Measurements from ENCODE around the gene EIF3A. TPM values are rescaled to one million over a fixed set of nuclear protein-coding genes. Genes with fewer than 3 reads are reported as not detected.
"Not testable (repeated sequence)": the region's sequence is repeated elsewhere in the genome, so short reads cannot be mapped to it uniquely, and the experiment has no call there.

Gene EIF3A
- total RNA-seq, 1 donor from 2014 or later: 150 TPM

DNA sequence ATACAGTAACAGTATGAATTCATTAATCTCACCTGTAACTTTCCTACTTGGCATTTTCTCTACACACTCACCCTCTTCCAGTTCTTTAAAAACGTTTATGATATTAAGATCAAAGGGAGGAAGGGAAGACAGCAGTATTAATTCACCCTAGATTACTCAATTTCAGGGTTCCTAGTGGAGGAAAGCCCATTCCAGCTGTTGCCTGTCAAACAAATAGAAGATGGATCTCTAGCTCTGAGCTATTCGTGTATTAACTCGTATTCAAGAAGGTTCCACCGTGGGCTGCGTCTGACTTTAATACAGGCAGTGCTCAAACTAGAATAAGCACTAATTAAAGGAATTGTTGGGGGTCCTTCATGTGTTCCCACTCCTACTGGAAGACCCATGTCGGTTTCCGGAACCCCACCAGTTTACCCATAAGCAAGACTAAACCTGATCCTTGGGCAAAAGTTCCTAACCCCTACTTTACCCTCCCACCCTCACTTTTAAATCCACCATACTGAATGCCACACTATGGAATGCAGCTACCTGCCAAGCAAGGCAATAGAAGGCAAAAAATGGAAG, 49.0 kb downstream of the EIF3A start:
- Histone ChIP-seq H3K36me3 (ENCODE audit: control insufficient read depth, insufficient read depth, low read length) (peaks cover 7% of the 10 kb centered on the region), H3K27me3 (ENCODE audit: control insufficient read depth, insufficient read depth, low read length) (no peaks in the 10 kb centered on the region), H3K4me3 (ENCODE audit: low read depth, low read length) (no peak overlapping the region)
- DNase-seq (ENCODE audit: low read depth): peak; percentile 20
- TF ChIP-seq CTCF (IDR thresholded peaks at IDR 0.05; ENCODE audit: insufficient read depth, low read length, severe bottlenecking): no peak
- FAIRE-seq: no peak

DNA sequence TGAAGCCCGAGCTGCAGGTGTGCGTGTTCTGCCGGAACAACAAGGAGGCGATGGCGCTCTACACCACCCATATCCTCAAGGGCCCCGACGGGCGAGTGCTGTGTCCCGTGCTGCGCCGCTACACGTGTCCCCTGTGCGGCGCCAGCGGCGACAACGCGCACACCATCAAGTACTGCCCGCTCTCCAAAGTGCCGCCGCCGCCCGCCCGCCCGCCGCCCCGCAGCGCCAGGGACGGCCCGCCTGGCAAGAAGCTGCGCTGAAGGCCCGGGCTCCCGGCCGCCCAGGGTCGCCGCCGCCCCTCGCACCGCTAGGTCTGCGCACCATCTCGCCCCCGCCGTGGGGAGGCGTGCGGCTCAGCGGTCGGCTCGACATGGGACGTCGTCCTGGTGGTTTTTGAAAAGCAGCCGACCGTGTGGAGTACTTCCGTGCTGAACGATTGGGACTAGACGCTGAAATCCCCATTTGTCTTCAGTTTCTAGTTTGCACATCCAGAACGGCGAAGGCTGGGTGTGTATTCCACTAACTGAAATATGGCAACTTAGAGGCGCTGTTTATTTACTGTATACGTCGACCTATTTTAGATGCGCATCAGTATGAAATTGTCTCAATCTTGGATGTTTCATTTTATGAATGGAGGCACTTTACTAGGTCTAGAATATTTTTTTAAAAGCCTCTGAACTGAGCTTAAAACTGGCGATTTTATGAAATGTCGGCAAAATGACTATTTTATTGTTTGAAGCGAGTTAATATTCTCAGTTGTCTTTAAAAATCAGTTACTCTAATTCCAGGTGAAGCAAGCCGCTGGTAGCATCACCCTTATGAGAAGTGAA, 50.0 kb downstream of the EIF3A start:
- FAIRE-seq (no peak), DNase-seq (ENCODE audit: low read depth) (peak; percentile 50)
- peak; percentile 12 for TF ChIP-seq CTCF (IDR thresholded peaks at IDR 0.05; ENCODE audit: insufficient read depth, low read length, severe bottlenecking)
- H3K27me3 ChIP-seq (ENCODE audit: control insufficient read depth, insufficient read depth, low read length): no peaks in the 10 kb centered on the region
- peak overlapping the region; percentile 47 for H3K4me3 ChIP-seq (ENCODE audit: low read depth, low read length)
- peaks cover 6% of the 10 kb centered on the region for H3K36me3 ChIP-seq (ENCODE audit: control insufficient read depth, insufficient read depth, low read length)

GRCh38 chr10:119029613-119030420, 50.8 kb downstream of the EIF3A start, which contains the start of gene NANOS1:
NANOS1 (plus strand) TSS chr10:119029714; CDS start chr10:119029802, 88 bp downstream.
- TF ChIP-seq CTCF (IDR thresholded peaks at IDR 0.05; ENCODE audit: insufficient read depth, low read length, severe bottlenecking): no peak
- peaks cover 6% of the 10 kb centered on the region for H3K36me3 ChIP-seq (ENCODE audit: control insufficient read depth, insufficient read depth, low read length)
- H3K4me3 ChIP-seq (ENCODE audit: low read depth, low read length): peak within 1 kb of the TSS; percentile 47
- DNase-seq (ENCODE audit: low read depth) (no peak), FAIRE-seq (no peak)
- no peaks in the 10 kb centered on the region for H3K27me3 ChIP-seq (ENCODE audit: control insufficient read depth, insufficient read depth, low read length)

DNA sequence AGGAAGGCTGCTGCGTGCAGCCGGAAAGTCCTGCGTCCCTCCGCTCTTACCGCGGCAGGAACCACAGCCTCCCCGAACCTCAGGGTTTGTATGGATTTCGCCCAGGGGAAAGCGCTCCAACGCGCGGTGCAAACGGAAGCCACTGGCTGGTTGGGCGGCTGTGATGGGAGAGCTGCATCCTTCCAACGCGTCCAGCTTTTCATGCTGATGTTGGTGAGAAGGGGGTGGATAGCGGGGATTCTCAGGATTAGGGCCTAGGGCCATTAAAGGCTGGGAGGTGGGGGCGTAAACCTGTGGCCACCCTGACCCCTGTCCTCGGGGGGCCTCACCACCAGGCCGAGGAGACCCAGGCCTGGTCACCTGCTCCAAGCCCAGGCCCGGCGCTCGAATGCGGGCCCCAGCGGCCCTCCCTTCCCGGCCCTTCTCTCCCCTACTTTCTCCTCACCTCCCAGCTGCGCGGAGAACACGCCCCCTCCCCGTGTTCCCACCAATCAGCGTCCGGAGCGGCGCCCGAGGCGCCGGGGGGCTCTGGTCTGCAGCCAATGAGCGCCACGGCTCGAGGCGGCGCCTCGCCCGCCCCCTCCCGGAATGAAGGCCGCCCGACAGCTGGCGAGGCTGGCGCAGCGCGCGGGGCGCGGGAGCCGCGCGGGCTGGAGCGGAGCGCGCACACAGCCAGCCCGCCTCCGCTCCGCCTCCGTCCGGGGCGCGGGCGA, 51.6 kb downstream of the EIF3A start:
- H3K4me3 ChIP-seq (ENCODE audit: low read depth, low read length): peak overlapping the region; percentile 26
- peak; percentile 32 for TF ChIP-seq CTCF (IDR thresholded peaks at IDR 0.05; ENCODE audit: insufficient read depth, low read length, severe bottlenecking)
- DNase-seq (ENCODE audit: low read depth): peak; percentile 72
- H3K36me3 ChIP-seq (ENCODE audit: control insufficient read depth, insufficient read depth, low read length): peaks cover 3% of the 10 kb centered on the region
- FAIRE-seq: no peak
- H3K27me3 ChIP-seq (ENCODE audit: control insufficient read depth, insufficient read depth, low read length): no peaks in the 10 kb centered on the region

DNA sequence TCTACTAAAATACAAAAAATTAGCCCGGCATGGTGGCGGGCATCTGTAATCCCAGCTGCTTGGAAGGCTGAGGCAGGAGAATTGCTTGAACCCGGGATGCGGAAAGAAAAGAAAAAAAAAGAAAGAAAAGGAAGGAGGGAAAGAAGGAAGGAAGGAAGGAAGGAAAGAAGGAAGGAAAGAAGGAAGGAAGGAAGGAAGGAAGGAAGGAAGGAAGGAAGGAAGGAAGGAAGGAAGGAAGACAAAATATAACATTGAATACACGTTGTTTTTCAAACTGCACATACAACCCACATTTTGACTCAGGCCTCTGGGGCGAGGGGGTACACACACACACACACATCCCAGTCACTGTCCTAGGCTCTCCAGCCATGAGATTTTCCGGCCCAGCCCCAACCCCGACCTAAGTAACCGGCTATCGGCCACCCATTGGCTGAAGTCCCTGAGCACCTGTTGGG, 52.1 kb downstream of the EIF3A start:
- not testable (repeated sequence) for DNase-seq (ENCODE audit: low read depth); H3K4me3 ChIP-seq (ENCODE audit: low read depth, low read length); FAIRE-seq; H3K36me3 ChIP-seq (ENCODE audit: control insufficient read depth, insufficient read depth, low read length); H3K27me3 ChIP-seq (ENCODE audit: control insufficient read depth, insufficient read depth, low read length)

Measured in bronchial epithelial cell (primary cell).